ENCODE measurements around the gene CCDC33.

Gene CCDC33

GRCh38 chr15:74312445-74313007, 76.4 kb downstream of the CCDC33 start:
- H3K4me3 ChIP-seq (ENCODE audit: low read depth, low read length): no peak overlapping the region
- no peak for TF ChIP-seq CTCF (conservative IDR thresholded peaks at IDR 0.05; ENCODE audit: low read depth, low read length)
- no peak for DNase-seq (ENCODE audit: low read depth)

- no peak for TF ChIP-seq CTCF (conservative IDR thresholded peaks at IDR 0.05; ENCODE audit: low read depth, low read length)
- DNase-seq (ENCODE audit: low read depth): no peak
- H3K4me3 ChIP-seq (ENCODE audit: low read depth, low read length): no peak overlapping the region
Measured at GRCh38 chr15:74313889-74314288, 77.8 kb downstream of the CCDC33 start.

GRCh38 chr15:74314795-74315438, 78.8 kb downstream of the CCDC33 start:
- no peak overlapping the region for H3K4me3 ChIP-seq (ENCODE audit: low read depth, low read length)

GRCh38 chr15:74315626-74316025, 79.5 kb downstream of the CCDC33 start:
- no peak for DNase-seq (ENCODE audit: low read depth)
- H3K4me3 ChIP-seq (ENCODE audit: low read depth, low read length): no peak overlapping the region
- no peak for TF ChIP-seq CTCF (conservative IDR thresholded peaks at IDR 0.05; ENCODE audit: low read depth, low read length)

More at GRCh38 chr15:74314795-74315438, 78.8 kb downstream of the CCDC33 start:
- no peak for TF ChIP-seq CTCF (conservative IDR thresholded peaks at IDR 0.05; ENCODE audit: low read depth, low read length)
- DNase-seq (ENCODE audit: low read depth): peak; percentile 13

GRCh38 chr15:74316141-74316540, 80.0 kb downstream of the CCDC33 start:
- DNase-seq (ENCODE audit: low read depth): no peak
- no peak overlapping the region for H3K4me3 ChIP-seq (ENCODE audit: low read depth, low read length)
- no peak for TF ChIP-seq CTCF (conservative IDR thresholded peaks at IDR 0.05; ENCODE audit: low read depth, low read length)

- peak; percentile 96 for DNase-seq (ENCODE audit: low read depth)
- H3K4me3 ChIP-seq (ENCODE audit: low read depth, low read length): no peak overlapping the region
- no peak for TF ChIP-seq CTCF (conservative IDR thresholded peaks at IDR 0.05; ENCODE audit: low read depth, low read length)
Measured at GRCh38 chr15:74317820-74318375, 81.8 kb downstream of the CCDC33 start.
